ENCODE data around the gene CFAP300. TPM values are rescaled to one million over a fixed set of nuclear protein-coding genes. Genes with fewer than 3 reads are reported as not detected.
A peak's percentile ranks its signal among the peaks of the same experiment; 100 is the strongest.

The CFAP300 gene
- total and polyA plus RNA-seq, 3 experiments from 2014 or later: not detected

GRCh38 chr11:102012946-102013345 lies 34.3 kb upstream of the CFAP300 start:
- H3K27ac ChIP-seq (ENCODE audit: low read depth, low read length): no peak overlapping the region
- H3K27me3 Mint-ChIP-seq: peaks cover 7 to 23% of the 10 kb centered on the region in 2 donors
- H3K9me3 Mint-ChIP-seq: peaks cover 0 to 2% (median 0%) of the 10 kb centered on the region in 5 donors
- no peak overlapping the region for H3K4me3 Mint-ChIP-seq
- no peaks in the 10 kb centered on the region for H3K36me3 Mint-ChIP-seq
- no peak overlapping the region for H3K27ac Mint-ChIP-seq
- H3K4me3 ChIP-seq (ENCODE audit: low read length): no peak overlapping the region
- POLR2A ChIA-PET: no interaction called here
- DNase-seq: no peak
- no peaks in the 10 kb centered on the region for H3K4me1 Mint-ChIP-seq
- no peaks in the 10 kb centered on the region for H3K4me1 ChIP-seq (ENCODE audit: insufficient read depth, low read length)
- CTCF ChIA-PET: no interaction called here
- no peaks in the 10 kb centered on the region for H3K27me3 ChIP-seq (ENCODE audit: insufficient read depth, low read length, poor library complexity, severe bottlenecking)
- no peaks in the 10 kb centered on the region for H3K9me3 ChIP-seq (ENCODE audit: low read length)
- H3K36me3 ChIP-seq (ENCODE audit: insufficient read depth, low read length): no peaks in the 10 kb centered on the region

DNA sequence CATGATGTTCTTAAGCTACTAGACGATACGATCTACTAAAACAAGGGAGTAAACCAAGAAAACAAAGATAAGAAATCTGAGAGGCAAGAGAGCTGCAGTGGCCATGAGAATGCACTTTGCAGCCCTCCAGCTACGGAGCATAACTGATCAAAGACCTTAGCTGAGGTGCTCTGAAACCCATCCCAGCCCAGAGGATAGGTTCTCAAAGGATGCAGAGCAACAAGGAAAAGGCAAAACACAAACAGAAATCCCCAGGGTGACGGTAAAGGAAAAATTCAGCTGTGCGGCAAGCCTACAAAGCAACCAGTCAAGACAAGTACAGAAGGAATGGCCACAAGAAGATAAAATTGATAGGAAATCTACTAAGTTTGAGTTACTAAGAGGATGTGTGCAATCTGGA lies 32.5 kb upstream of the CFAP300 start:
- no peaks in the 10 kb centered on the region for H3K27me3 ChIP-seq (ENCODE audit: insufficient read depth, low read length, poor library complexity, severe bottlenecking)
- H3K9me3 ChIP-seq (ENCODE audit: low read length): no peaks in the 10 kb centered on the region
- no peaks in the 10 kb centered on the region for H3K4me1 ChIP-seq (ENCODE audit: insufficient read depth, low read length)
- H3K36me3 ChIP-seq (ENCODE audit: insufficient read depth, low read length): no peaks in the 10 kb centered on the region
- Mint-ChIP-seq H3K4me1 (no peaks in the 10 kb centered on the region), H3K9me3 (peaks cover 0 to 2% (median 0%) of the 10 kb centered on the region in 5 donors), H3K4me3 (no peak overlapping the region), H3K27me3 (peaks cover 7 to 21% of the 10 kb centered on the region in 2 donors), H3K36me3 (no peaks in the 10 kb centered on the region), H3K27ac (peak overlapping the region in 1 of 8 donors; percentile 25)
- no peak overlapping the region for H3K4me3 ChIP-seq (ENCODE audit: low read length)
- no peak overlapping the region for H3K27ac ChIP-seq (ENCODE audit: low read depth, low read length)
- ChIA-PET CTCF (no interaction called here), POLR2A (no interaction called here)
- no peak for DNase-seq

GRCh38 chr11:102017026-102017425 lies 30.2 kb upstream of the CFAP300 start:
- H3K36me3 Mint-ChIP-seq: no peaks in the 10 kb centered on the region
- CTCF ChIA-PET: no interaction called here
- H3K4me1 ChIP-seq (ENCODE audit: insufficient read depth, low read length): no peaks in the 10 kb centered on the region
- no peak overlapping the region for H3K27ac ChIP-seq (ENCODE audit: low read depth, low read length)
- H3K27me3 ChIP-seq (ENCODE audit: insufficient read depth, low read length, poor library complexity, severe bottlenecking): no peaks in the 10 kb centered on the region
- no peaks in the 10 kb centered on the region for H3K4me1 Mint-ChIP-seq
- no peaks in the 10 kb centered on the region for H3K9me3 ChIP-seq (ENCODE audit: low read length)
- H3K9me3 Mint-ChIP-seq: peaks cover 0 to 2% (median 0%) of the 10 kb centered on the region in 5 donors
- no peak overlapping the region for H3K4me3 Mint-ChIP-seq
- no peak for DNase-seq
- H3K4me3 ChIP-seq (ENCODE audit: low read length): no peak overlapping the region
- POLR2A ChIA-PET: no interaction called here
- no peak overlapping the region for H3K27ac Mint-ChIP-seq
- H3K27me3 Mint-ChIP-seq: peaks cover 6 to 16% of the 10 kb centered on the region in 2 donors
- H3K36me3 ChIP-seq (ENCODE audit: insufficient read depth, low read length): no peaks in the 10 kb centered on the region

- H3K4me3 ChIP-seq (ENCODE audit: low read length): no peak overlapping the region
- H3K36me3 ChIP-seq (ENCODE audit: insufficient read depth, low read length): no peaks in the 10 kb centered on the region
- H3K4me3 Mint-ChIP-seq: no peak overlapping the region
- H3K9me3 Mint-ChIP-seq: peaks cover 0 to 3% (median 0%) of the 10 kb centered on the region in 5 donors
- H3K36me3 Mint-ChIP-seq: no peaks in the 10 kb centered on the region
- H3K27ac Mint-ChIP-seq: no peak overlapping the region
- no peaks in the 10 kb centered on the region for H3K9me3 ChIP-seq (ENCODE audit: low read length)
- ChIA-PET CTCF (interaction anchor here (1.8 kb wide), 1 partner anchor 18 kb away, joined by 5 read pairs; no protein-coding TSS in a partner anchor), POLR2A (no interaction called here)
- H3K4me1 ChIP-seq (ENCODE audit: insufficient read depth, low read length): no peaks in the 10 kb centered on the region
- H3K27ac ChIP-seq (ENCODE audit: low read depth, low read length): no peak overlapping the region
- peaks cover 5 to 30% of the 10 kb centered on the region in 2 donors for H3K27me3 Mint-ChIP-seq
- no peaks in the 10 kb centered on the region for H3K4me1 Mint-ChIP-seq
- H3K27me3 ChIP-seq (ENCODE audit: insufficient read depth, low read length, poor library complexity, severe bottlenecking): no peaks in the 10 kb centered on the region
- DNase-seq: no peak
Measured at GRCh38 chr11:102026217-102026616, 21.0 kb upstream of the CFAP300 start.

DNA sequence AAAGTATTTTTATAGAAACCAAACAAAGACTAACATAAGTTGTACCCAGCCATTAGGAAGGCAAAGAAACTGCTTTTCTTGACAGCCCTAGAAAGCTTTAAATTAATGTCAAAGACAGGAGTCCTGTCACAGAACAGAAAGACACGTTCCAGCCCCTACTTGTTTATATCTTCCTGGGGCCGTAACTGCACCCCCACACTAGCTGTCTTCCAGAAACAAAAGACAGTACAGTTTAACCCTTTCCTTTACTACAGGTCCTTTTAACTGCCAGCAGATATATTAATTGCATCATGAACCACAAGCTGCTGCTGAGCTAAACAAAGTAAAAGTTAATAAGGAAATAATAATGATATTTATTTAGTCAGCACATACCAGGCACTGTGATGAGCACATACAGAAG lies 20.3 kb upstream of the CFAP300 start:
- Mint-ChIP-seq H3K4me1 (no peaks in the 10 kb centered on the region), H3K9me3 (peaks cover 0 to 3% (median 0%) of the 10 kb centered on the region in 5 donors)
- CTCF ChIA-PET: no interaction called here

DNA sequence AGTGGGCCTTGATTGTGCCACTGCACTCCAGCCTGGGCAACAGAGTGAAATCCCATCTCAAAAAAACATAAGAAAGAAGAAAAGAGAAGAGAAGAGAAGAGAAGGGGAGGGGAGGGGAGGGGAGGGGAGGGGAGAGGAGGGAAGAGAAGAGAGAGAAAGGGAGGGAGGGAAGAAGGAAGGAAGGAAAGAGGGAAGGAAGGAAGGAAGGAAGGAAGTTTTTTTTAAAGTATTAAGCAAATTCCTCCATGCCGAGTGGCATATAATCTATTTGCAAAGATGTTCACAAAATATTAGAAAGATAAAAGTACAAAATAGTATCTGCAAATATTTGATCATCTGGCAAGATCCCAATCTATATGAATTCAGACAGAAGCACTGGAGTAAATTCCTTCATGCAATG lies 10.5 kb upstream of the CFAP300 start:
- H3K27me3 Mint-ChIP-seq: peaks cover 8 to 11% of the 10 kb centered on the region in 2 donors
- no peaks in the 10 kb centered on the region for H3K4me1 ChIP-seq (ENCODE audit: insufficient read depth, low read length)
- ChIA-PET CTCF (no interaction called here), POLR2A (no interaction called here)
- no peak for DNase-seq
- H3K36me3 Mint-ChIP-seq: no peaks in the 10 kb centered on the region
- H3K27ac Mint-ChIP-seq: no peak overlapping the region
- H3K4me3 Mint-ChIP-seq: no peak overlapping the region
- H3K9me3 ChIP-seq (ENCODE audit: low read length): no peaks in the 10 kb centered on the region
- H3K9me3 Mint-ChIP-seq: peaks cover 0 to 7% (median 2%) of the 10 kb centered on the region in 5 donors
- H3K36me3 ChIP-seq (ENCODE audit: insufficient read depth, low read length): no peaks in the 10 kb centered on the region
- no peak overlapping the region for H3K4me3 ChIP-seq (ENCODE audit: low read length)
- no peaks in the 10 kb centered on the region for H3K27me3 ChIP-seq (ENCODE audit: insufficient read depth, low read length, poor library complexity, severe bottlenecking)
- H3K27ac ChIP-seq (ENCODE audit: low read depth, low read length): no peak overlapping the region
- no peaks in the 10 kb centered on the region for H3K4me1 Mint-ChIP-seq

More for the DNA sequence above, 20.3 kb upstream of the CFAP300 start:
- Mint-ChIP-seq H3K27me3 (peaks cover 5 to 26% of the 10 kb centered on the region in 2 donors), H3K4me3 (no peak overlapping the region), H3K36me3 (no peaks in the 10 kb centered on the region), H3K27ac (no peak overlapping the region)
- Histone ChIP-seq H3K9me3 (ENCODE audit: low read length) (no peaks in the 10 kb centered on the region), H3K36me3 (ENCODE audit: insufficient read depth, low read length) (no peaks in the 10 kb centered on the region), H3K4me3 (ENCODE audit: low read length) (no peak overlapping the region), H3K27me3 (ENCODE audit: insufficient read depth, low read length, poor library complexity, severe bottlenecking) (no peaks in the 10 kb centered on the region), H3K27ac (ENCODE audit: low read depth, low read length) (no peak overlapping the region), H3K4me1 (ENCODE audit: insufficient read depth, low read length) (no peaks in the 10 kb centered on the region)
- DNase-seq: no peak
- POLR2A ChIA-PET: no interaction called here

DNA sequence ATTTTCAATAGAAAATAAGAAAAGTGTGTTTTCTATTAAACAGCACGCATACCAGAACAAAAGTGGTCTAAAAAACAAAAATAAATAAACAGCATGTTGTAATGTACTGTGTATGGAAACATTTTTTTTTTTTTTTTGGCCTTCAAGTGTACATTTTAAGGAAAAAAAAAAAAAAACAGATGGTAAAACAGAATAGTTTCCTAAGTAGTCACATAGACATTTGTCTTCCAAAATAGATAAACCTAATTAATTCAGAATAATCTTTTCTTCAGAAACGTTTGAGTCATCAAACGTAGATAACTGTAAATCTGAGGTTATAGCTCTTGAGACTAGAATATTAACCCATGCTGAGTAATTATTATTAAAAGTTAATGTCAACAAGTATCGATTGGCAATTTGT lies 396 bp upstream of the CFAP300 start:
- no peaks in the 10 kb centered on the region for H3K27me3 ChIP-seq (ENCODE audit: insufficient read depth, low read length, poor library complexity, severe bottlenecking)
- H3K27ac ChIP-seq (ENCODE audit: low read depth, low read length): no peak overlapping the region
- Mint-ChIP-seq H3K4me3 (peak overlapping the region in 6 of 7 donors; percentile 45 to 74 (median 60)), H3K36me3 (no peaks in the 10 kb centered on the region), H3K27ac (no peak overlapping the region), H3K9me3 (peaks cover 0 to 10% (median 4%) of the 10 kb centered on the region in 5 donors), H3K27me3 (peaks cover 36 to 54% of the 10 kb centered on the region in 2 donors), H3K4me1 (peaks cover 6 to 11% (median 8%) of the 10 kb centered on the region in 3 donors)
- no peak overlapping the region for H3K4me3 ChIP-seq (ENCODE audit: low read length)
- H3K9me3 ChIP-seq (ENCODE audit: low read length): no peaks in the 10 kb centered on the region
- no peaks in the 10 kb centered on the region for H3K36me3 ChIP-seq (ENCODE audit: insufficient read depth, low read length)
- no peaks in the 10 kb centered on the region for H3K4me1 ChIP-seq (ENCODE audit: insufficient read depth, low read length)
- no peak for DNase-seq
- CTCF ChIA-PET: no interaction called here
- POLR2A ChIA-PET: no interaction called here

- Histone ChIP-seq H3K4me1 (ENCODE audit: insufficient read depth, low read length) (no peaks in the 10 kb centered on the region), H3K36me3 (ENCODE audit: insufficient read depth, low read length) (no peaks in the 10 kb centered on the region), H3K27ac (ENCODE audit: low read depth, low read length) (no peak overlapping the region), H3K27me3 (ENCODE audit: insufficient read depth, low read length, poor library complexity, severe bottlenecking) (no peaks in the 10 kb centered on the region), H3K4me3 (ENCODE audit: low read length) (no peak overlapping the region), H3K9me3 (ENCODE audit: low read length) (no peaks in the 10 kb centered on the region)
- CTCF ChIA-PET: no interaction called here
- no peak overlapping the region for H3K4me3 Mint-ChIP-seq
- POLR2A ChIA-PET: no interaction called here
- DNase-seq: no peak
- H3K27me3 Mint-ChIP-seq: peaks cover 25 to 33% of the 10 kb centered on the region in 2 donors
- H3K36me3 Mint-ChIP-seq: no peaks in the 10 kb centered on the region
- H3K4me1 Mint-ChIP-seq: peaks cover 6 to 11% (median 8%) of the 10 kb centered on the region in 3 donors
- no peak overlapping the region for H3K27ac Mint-ChIP-seq
- peaks cover 0 to 10% (median 2%) of the 10 kb centered on the region in 5 donors for H3K9me3 Mint-ChIP-seq
Measured at GRCh38 chr11:102050927-102051575, 3.8 kb downstream of the CFAP300 start.

Data from CD8-positive, alpha-beta memory T cell (primary cell).